Measurements from ENCODE around the gene TTLL11. TPM values are rescaled to one million over a fixed set of nuclear protein-coding genes. Genes with fewer than 3 reads are reported as not detected.

Gene TTLL11
- total RNA-seq, 4 donors from 2014 or later, result 20.5 to 41.3 (median 27.6) TPM

GRCh38 chr9:122095010-122095767, 2.1 kb upstream of the TTLL11 start:
- intact Hi-C loops (cut with DNase I), result loop anchor here (10.0 kb wide), 2 partner anchors 170 to 730 kb away; partner anchors contain the start of genes MRRF, PDCL and RBM18
- DNase-seq (ENCODE audit: extremely low spot score), result no peak
- WGBS, result 37% methylated on average over 14 of the region's 14 CpGs

GRCh38 chr9:122091682-122092592, 1.2 kb downstream of the TTLL11 start:
- Histone ChIP-seq H3K27me3 (no peaks in the 10 kb centered on the region), H3K27ac (replicated peaks in 1 of 4) (peak overlapping the region; percentile 81 to 90 (median 87)), H3K4me1 (peaks cover 34 to 78% (median 71%) of the 10 kb centered on the region in 4 donors), H3K9me3 (no peaks in the 10 kb centered on the region), H3K36me3 (peaks cover 0 to 7% (median 0%) of the 10 kb centered on the region in 4 donors), H3K4me3 (peak overlapping the region; percentile 70 to 93 (median 90))
- DNase-seq (ENCODE audit: extremely low spot score), result no peak
- intact Hi-C loops (cut with DNase I), result loop anchor here (2.0 to 10.0 kb wide), 3 partner anchors 67 to 733 kb away; partner anchors contain the start of genes MORN5, MRRF, NDUFA8 and PDCL
- WGBS, result 58% methylated on average over 7 of the region's 11 CpGs
- TF ChIP-seq EP300 (IDR thresholded peaks at IDR 0.05) (no peak), POLR2AphosphoS5 (IDR thresholded peaks at IDR 0.05) (no peak), POLR2A (IDR thresholded peaks at IDR 0.05; ENCODE audit: low read depth) (no peak)
- TF ChIP-seq, protein P1, sequence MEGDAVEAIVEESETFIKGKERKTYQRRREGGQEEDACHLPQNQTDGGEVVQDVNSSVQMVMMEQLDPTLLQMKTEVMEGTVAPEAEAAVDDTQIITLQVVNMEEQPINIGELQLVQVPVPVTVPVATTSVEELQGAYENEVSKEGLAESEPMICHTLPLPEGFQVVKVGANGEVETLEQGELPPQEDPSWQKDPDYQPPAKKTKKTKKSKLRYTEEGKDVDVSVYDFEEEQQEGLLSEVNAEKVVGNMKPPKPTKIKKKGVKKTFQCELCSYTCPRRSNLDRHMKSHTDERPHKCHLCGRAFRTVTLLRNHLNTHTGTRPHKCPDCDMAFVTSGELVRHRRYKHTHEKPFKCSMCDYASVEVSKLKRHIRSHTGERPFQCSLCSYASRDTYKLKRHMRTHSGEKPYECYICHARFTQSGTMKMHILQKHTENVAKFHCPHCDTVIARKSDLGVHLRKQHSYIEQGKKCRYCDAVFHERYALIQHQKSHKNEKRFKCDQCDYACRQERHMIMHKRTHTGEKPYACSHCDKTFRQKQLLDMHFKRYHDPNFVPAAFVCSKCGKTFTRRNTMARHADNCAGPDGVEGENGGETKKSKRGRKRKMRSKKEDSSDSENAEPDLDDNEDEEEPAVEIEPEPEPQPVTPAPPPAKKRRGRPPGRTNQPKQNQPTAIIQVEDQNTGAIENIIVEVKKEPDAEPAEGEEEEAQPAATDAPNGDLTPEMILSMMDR (IDR thresholded peaks at IDR 0.05), result no peak

More at GRCh38 chr9:122095010-122095767, 2.1 kb upstream of the TTLL11 start:
- peaks cover 22 to 61% (median 43%) of the 10 kb centered on the region in 4 donors for H3K4me1 ChIP-seq
- no peak overlapping the region for H3K27ac ChIP-seq (replicated peaks in 1 of 4)
- TF ChIP-seq POLR2A (IDR thresholded peaks at IDR 0.05; ENCODE audit: low read depth) (no peak), EP300 (IDR thresholded peaks at IDR 0.05) (no peak)
- TF ChIP-seq, protein P1 (IDR thresholded peaks at IDR 0.05), result peak; percentile 45 to 68 (median 49)
- no peaks in the 10 kb centered on the region for H3K27me3 ChIP-seq
- H3K4me3 ChIP-seq, result no peak overlapping the region
- no peaks in the 10 kb centered on the region for H3K36me3 ChIP-seq
- no peaks in the 10 kb centered on the region for H3K9me3 ChIP-seq

- H3K9me3 ChIP-seq, result no peaks in the 10 kb centered on the region
Observed at GRCh38 chr9:122090981-122091380, 2.1 kb downstream of the TTLL11 start.

GRCh38 chr9:122090287-122090883, 2.7 kb downstream of the TTLL11 start:
- Histone ChIP-seq H3K9me3 (no peaks in the 10 kb centered on the region), H3K4me1 (peaks cover 37 to 90% (median 82%) of the 10 kb centered on the region in 4 donors), H3K27me3 (no peaks in the 10 kb centered on the region), H3K4me3 (no peak overlapping the region), H3K27ac (replicated peaks in 1 of 4) (peak overlapping the region in 1 of 4 donors; percentile 87), H3K36me3 (peaks cover 0 to 7% (median 0%) of the 10 kb centered on the region in 4 donors)
- 88% methylated on average over 9 of the region's 9 CpGs for WGBS
- TF ChIP-seq EP300 (IDR thresholded peaks at IDR 0.05) (no peak), POLR2AphosphoS5 (IDR thresholded peaks at IDR 0.05) (no peak), POLR2A (IDR thresholded peaks at IDR 0.05; ENCODE audit: low read depth) (no peak)
- TF ChIP-seq, protein P1 (IDR thresholded peaks at IDR 0.05), result no peak
- intact Hi-C loops (cut with DNase I), result loop anchor here (10.0 kb wide), 2 partner anchors 174 to 734 kb away; partner anchors contain the start of genes MRRF, PDCL and RBM18
- no peak for DNase-seq (ENCODE audit: extremely low spot score)

More at GRCh38 chr9:122090981-122091380, 2.1 kb downstream of the TTLL11 start:
- Histone ChIP-seq H3K4me1 (peaks cover 37 to 87% (median 79%) of the 10 kb centered on the region in 4 donors), H3K27ac (replicated peaks in 1 of 4) (peak overlapping the region; percentile 3 to 87 (median 27)), H3K4me3 (peak overlapping the region in 3 of 4 donors; percentile 24 to 93 (median 70)), H3K27me3 (no peaks in the 10 kb centered on the region), H3K36me3 (peaks cover 0 to 7% (median 0%) of the 10 kb centered on the region in 4 donors)
- DNase-seq (ENCODE audit: extremely low spot score), result no peak
- intact Hi-C loops (cut with DNase I), result loop anchor here (10.0 kb wide), 2 partner anchors 174 to 734 kb away; partner anchors contain the start of genes MRRF, PDCL and RBM18
- 79% methylated on average over 5 of the region's 5 CpGs for WGBS
- TF ChIP-seq, protein P1 (IDR thresholded peaks at IDR 0.05), result no peak
- TF ChIP-seq EP300 (IDR thresholded peaks at IDR 0.05) (no peak), POLR2A (IDR thresholded peaks at IDR 0.05; ENCODE audit: low read depth) (no peak), POLR2AphosphoS5 (IDR thresholded peaks at IDR 0.05) (no peak)

Measured in esophagus muscularis mucosa (tissue), 4 donors.